Vagina (tissue), 2 donors: ENCODE results near the gene ADRB2.

Experiments used
- POLR2A ChIP-seq, 2 donors: fragments of 450-650 bp; IDR thresholded peaks; one replicate each; pipeline ENCODE4 v1.6.1; 2017; ENCODE audit warnings: antibody characterized with exemption in 2 of 2, mild to moderate bottlenecking in 2 of 2, moderate library complexity in 2 of 2
- POLR2AphosphoS5 ChIP-seq, 2 donors: sonication (generic); formaldehyde crosslinking; IDR thresholded peaks; one replicate each; pipeline ENCODE4 v1.9.0; 2017; ENCODE audit warnings: antibody characterized with exemption in 2 of 2, mild to moderate bottlenecking in 2 of 2, low read depth in 1 of 2; ENCODE audit not compliant: insufficient read depth in 1 of 2
- TF ChIP-seq, protein P1 (sequence below), 3 experiments: fragments of 450-650 bp in 2 of 3; fragments of 200-600 bp in 1 of 3; sonication (generic) in 1 of 3; IDR thresholded peaks; one replicate each; pipeline ENCODE4 v1.5.1; 2017 to 2019; ENCODE audit warnings: antibody characterized with exemption in 3 of 3, mild to moderate bottlenecking in 2 of 3, moderate library complexity in 2 of 3

DNA sequence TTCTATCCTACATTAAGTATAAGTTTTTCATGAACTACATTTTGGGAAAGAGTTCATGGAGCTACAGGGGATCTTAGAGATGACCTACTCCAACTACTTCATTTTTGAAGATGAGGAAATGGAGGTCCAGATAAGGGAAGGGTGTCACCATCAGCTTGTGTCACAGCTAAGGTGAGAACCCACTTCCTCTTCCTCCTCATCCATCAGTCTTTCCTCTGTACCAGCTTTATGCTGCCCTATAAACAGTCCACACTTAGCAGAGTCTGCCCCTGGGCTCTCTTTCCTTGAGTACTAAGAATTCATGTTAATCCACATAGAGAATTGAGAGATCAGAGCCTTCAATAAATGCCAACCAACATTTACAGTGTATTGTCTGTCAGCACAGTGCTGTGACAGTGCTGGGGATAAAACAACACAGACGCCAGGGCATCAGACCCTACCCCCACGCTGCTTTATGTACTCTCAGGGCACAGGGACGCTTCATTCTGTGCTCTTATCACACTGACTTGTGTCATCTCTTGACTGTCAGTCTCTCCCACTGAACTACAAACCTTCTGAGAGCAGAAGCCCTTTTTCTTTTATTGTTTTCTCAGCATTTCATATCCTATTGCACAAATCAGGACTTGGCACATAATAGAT lies 22.1 kb downstream of the ADRB2 start:
- TF ChIP-seq, protein P1, sequence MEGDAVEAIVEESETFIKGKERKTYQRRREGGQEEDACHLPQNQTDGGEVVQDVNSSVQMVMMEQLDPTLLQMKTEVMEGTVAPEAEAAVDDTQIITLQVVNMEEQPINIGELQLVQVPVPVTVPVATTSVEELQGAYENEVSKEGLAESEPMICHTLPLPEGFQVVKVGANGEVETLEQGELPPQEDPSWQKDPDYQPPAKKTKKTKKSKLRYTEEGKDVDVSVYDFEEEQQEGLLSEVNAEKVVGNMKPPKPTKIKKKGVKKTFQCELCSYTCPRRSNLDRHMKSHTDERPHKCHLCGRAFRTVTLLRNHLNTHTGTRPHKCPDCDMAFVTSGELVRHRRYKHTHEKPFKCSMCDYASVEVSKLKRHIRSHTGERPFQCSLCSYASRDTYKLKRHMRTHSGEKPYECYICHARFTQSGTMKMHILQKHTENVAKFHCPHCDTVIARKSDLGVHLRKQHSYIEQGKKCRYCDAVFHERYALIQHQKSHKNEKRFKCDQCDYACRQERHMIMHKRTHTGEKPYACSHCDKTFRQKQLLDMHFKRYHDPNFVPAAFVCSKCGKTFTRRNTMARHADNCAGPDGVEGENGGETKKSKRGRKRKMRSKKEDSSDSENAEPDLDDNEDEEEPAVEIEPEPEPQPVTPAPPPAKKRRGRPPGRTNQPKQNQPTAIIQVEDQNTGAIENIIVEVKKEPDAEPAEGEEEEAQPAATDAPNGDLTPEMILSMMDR (IDR thresholded peaks at IDR 0.05), result no peak
- TF ChIP-seq POLR2A (IDR thresholded peaks at IDR 0.05) (no peak), POLR2AphosphoS5 (IDR thresholded peaks at IDR 0.05; ENCODE audit: insufficient read depth in 1 of 2, low read depth in 1 of 2) (no peak)
